Mesendoderm (in vitro differentiated cells): ENCODE data around the gene DYRK1A.

Experiments used
- DNase-seq: peaks from one replicate; pipeline ENCODE4 v3.0.0; 2013
- H2AK5ac ChIP-seq: 2 replicates; pipeline ENCODE4 v1.6.1; 2013; ENCODE audit warnings: low read length, inconsistent platforms
- H2BK120ac ChIP-seq: 2 replicates; pipeline ENCODE4 v1.6.1; 2013; ENCODE audit warnings: low read depth, mild to moderate bottlenecking, low read length, moderate library complexity, mixed read lengths
- H2BK15ac ChIP-seq: replicated peaks from 2 replicates; pipeline ENCODE4 v1.6.1; 2013; ENCODE audit warnings: low read depth, mild to moderate bottlenecking, moderate library complexity
- H2BK5ac ChIP-seq: 2 replicates; pipeline ENCODE4 v1.6.1; 2013; ENCODE audit warnings: low read length, inconsistent platforms
- H3K18ac ChIP-seq: 2 replicates; pipeline ENCODE4 v1.6.1; 2013; ENCODE audit warnings: mild to moderate bottlenecking, low read length, mixed read lengths
- H3K23ac ChIP-seq: one replicate; pipeline ENCODE4 v1.6.1; 2013; ENCODE audit warnings: low read length
- H3K27ac ChIP-seq: 2 replicates; pipeline ENCODE4 v1.5.1; 2013; ENCODE audit warnings: low read depth, mild to moderate bottlenecking, inconsistent platforms, low read length, moderate library complexity
- H3K27me3 ChIP-seq: 2 replicates; pipeline ENCODE4 v1.6.1; 2013; ENCODE audit warnings: low read length, control low read depth, mild to moderate bottlenecking, inconsistent platforms; ENCODE audit not compliant: insufficient read depth, poor library complexity
- H3K36me3 ChIP-seq: 2 replicates; pipeline ENCODE4 v1.6.1; 2013; ENCODE audit warnings: low read length, inconsistent platforms; ENCODE audit not compliant: control insufficient read depth, insufficient read depth
- H3K4ac ChIP-seq: one replicate; pipeline ENCODE4 v1.6.1; 2013; ENCODE audit warnings: low read depth, mild to moderate bottlenecking, low read length, moderate library complexity
- H3K4me1 ChIP-seq: 2 replicates; pipeline ENCODE4 v1.6.1; 2013; ENCODE audit warnings: low read depth, low read length, inconsistent platforms; ENCODE audit not compliant: control insufficient read depth
- H3K4me2 ChIP-seq: 2 replicates; pipeline ENCODE4 v1.6.1; 2013; ENCODE audit warnings: low read length
- H3K4me3 ChIP-seq: 2 replicates; pipeline ENCODE4 v1.5.1; 2013; ENCODE audit warnings: mild to moderate bottlenecking, low read length
- H3K56ac ChIP-seq: one replicate; pipeline ENCODE4 v1.6.1; 2013; ENCODE audit warnings: low read length
- H3K79me1 ChIP-seq: 2 replicates; pipeline ENCODE4 v1.6.1; 2013; ENCODE audit warnings: low read length, inconsistent platforms
- H3K79me2 ChIP-seq: 2 replicates; pipeline ENCODE4 v1.6.1; 2013; ENCODE audit warnings: mild to moderate bottlenecking, low read length; ENCODE audit not compliant: control insufficient read depth, insufficient read depth
- H3K9ac ChIP-seq: 2 replicates; pipeline ENCODE4 v1.6.1; 2013; ENCODE audit warnings: low read length, inconsistent platforms
- H4K5ac ChIP-seq: one replicate; pipeline ENCODE4 v1.6.1; 2013; ENCODE audit warnings: low read length
- H4K8ac ChIP-seq: one replicate; pipeline ENCODE4 v1.6.1; 2013; ENCODE audit warnings: low read depth, mild to moderate bottlenecking, control low read depth, low read length, moderate library complexity
- WGBS: extraction: QIAGEN DNeasy Blood & Tissue Kit; methylation state at CpG from one replicate; pipeline ENCODE4 v1.1.7; 2013; ENCODE audit warnings: low lambda C conversion rate, missing lambda C conversion rate; ENCODE audit not compliant: insufficient coverage; ENCODE audit errors: extremely low coverage; 5-methylcytosine and 5-hydroxymethylcytosine counted together

The DYRK1A gene

GRCh38 chr21:37461479-37461878 is 94.9 kb downstream of the DYRK1A start:
- Histone ChIP-seq H3K23ac (no peak overlapping the region), H3K27ac (no peak overlapping the region), H2BK15ac (no peak overlapping the region), H3K9ac (no peak overlapping the region), H3K27me3 (no peaks in the 10 kb centered on the region), H2AK5ac (no peak overlapping the region), H2BK120ac (no peak overlapping the region), H3K4ac (no peak overlapping the region), H3K56ac (no peak overlapping the region), H3K18ac (no peak overlapping the region), H3K4me2 (no peak overlapping the region), H4K8ac (no peak overlapping the region), H3K4me3 (no peak overlapping the region), H3K79me2 (peaks cover 55% of the 10 kb centered on the region), H2BK5ac (no peak overlapping the region), H3K79me1 (peaks cover 26% of the 10 kb centered on the region), H3K36me3 (no peaks in the 10 kb centered on the region), H3K4me1 (peaks cover 13% of the 10 kb centered on the region), H4K5ac (no peak overlapping the region)
- WGBS: no CpG with 5 or more reads among the region's 4 CpGs
- no peak for DNase-seq

GRCh38 chr21:37462087-37462861 is 95.7 kb downstream of the DYRK1A start:
- H2AK5ac ChIP-seq: no peak overlapping the region
- no peaks in the 10 kb centered on the region for H3K36me3 ChIP-seq
- no peak overlapping the region for H3K23ac ChIP-seq
- peak overlapping the region; percentile 3 for H3K56ac ChIP-seq
- no peak overlapping the region for H3K4me3 ChIP-seq
- no peak overlapping the region for H2BK15ac ChIP-seq
- H2BK120ac ChIP-seq: no peak overlapping the region
- H3K79me2 ChIP-seq: peaks cover 53% of the 10 kb centered on the region
- H4K5ac ChIP-seq: no peak overlapping the region
- H3K4ac ChIP-seq: no peak overlapping the region
- no peak overlapping the region for H2BK5ac ChIP-seq
- H3K4me2 ChIP-seq: no peak overlapping the region
- H3K9ac ChIP-seq: peak overlapping the region; percentile 18
- H3K4me1 ChIP-seq: peaks cover 13% of the 10 kb centered on the region
- DNase-seq: peak; percentile 38
- H4K8ac ChIP-seq: no peak overlapping the region
- no peak overlapping the region for H3K27ac ChIP-seq
- H3K79me1 ChIP-seq: peaks cover 22% of the 10 kb centered on the region
- no peaks in the 10 kb centered on the region for H3K27me3 ChIP-seq
- no peak overlapping the region for H3K18ac ChIP-seq
- WGBS: no CpG with 5 or more reads among the region's 5 CpGs

GRCh38 chr21:37463083-37463801 is 96.7 kb downstream of the DYRK1A start:
- peaks cover 52% of the 10 kb centered on the region for H3K79me2 ChIP-seq
- no peak overlapping the region for H2BK5ac ChIP-seq
- H2BK120ac ChIP-seq: no peak overlapping the region
- peak overlapping the region; percentile 6 for H3K56ac ChIP-seq
- no peaks in the 10 kb centered on the region for H3K36me3 ChIP-seq
- H3K4me2 ChIP-seq: no peak overlapping the region
- no peak overlapping the region for H4K8ac ChIP-seq
- H2AK5ac ChIP-seq: no peak overlapping the region
- peak; percentile 61 for DNase-seq
- no peak overlapping the region for H4K5ac ChIP-seq
- H3K18ac ChIP-seq: no peak overlapping the region
- no peak overlapping the region for H3K27ac ChIP-seq
- H3K4ac ChIP-seq: no peak overlapping the region
- peaks cover 21% of the 10 kb centered on the region for H3K79me1 ChIP-seq
- H3K9ac ChIP-seq: no peak overlapping the region
- no peaks in the 10 kb centered on the region for H3K27me3 ChIP-seq
- no CpG with 5 or more reads among the region's 6 CpGs for WGBS
- H2BK15ac ChIP-seq: no peak overlapping the region
- H3K4me1 ChIP-seq: peaks cover 8% of the 10 kb centered on the region
- no peak overlapping the region for H3K23ac ChIP-seq
- no peak overlapping the region for H3K4me3 ChIP-seq

DNA sequence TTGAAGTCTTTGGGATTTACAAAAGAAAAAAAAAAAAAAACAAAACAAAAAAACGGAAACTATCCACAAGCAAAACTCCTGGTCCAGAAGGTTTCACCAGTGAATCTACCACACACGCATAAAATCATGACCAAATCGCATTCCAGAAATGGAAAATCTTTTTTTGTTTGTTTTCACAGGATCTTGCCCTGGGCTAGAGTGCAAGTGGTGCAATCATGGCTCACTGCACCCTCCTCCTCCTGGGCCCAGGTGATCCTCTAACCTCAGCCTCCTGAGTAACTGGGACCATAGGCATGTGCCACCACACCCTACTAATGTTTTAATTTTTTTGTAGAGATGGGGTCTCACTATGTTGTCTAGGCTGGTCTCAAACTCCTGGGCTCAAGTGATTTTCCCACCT is 100.5 kb downstream of the DYRK1A start:
- Histone ChIP-seq H2BK15ac (no peak overlapping the region), H3K4me1 (no peaks in the 10 kb centered on the region), H3K4ac (no peak overlapping the region), H4K8ac (no peak overlapping the region), H3K23ac (no peak overlapping the region), H3K56ac (no peak overlapping the region), H2BK120ac (no peak overlapping the region), H3K27me3 (no peaks in the 10 kb centered on the region), H3K79me1 (peaks cover 25% of the 10 kb centered on the region), H2AK5ac (no peak overlapping the region), H3K36me3 (no peaks in the 10 kb centered on the region), H3K4me3 (no peak overlapping the region), H3K4me2 (no peak overlapping the region), H3K27ac (no peak overlapping the region), H2BK5ac (no peak overlapping the region), H4K5ac (no peak overlapping the region), H3K9ac (no peak overlapping the region), H3K79me2 (peaks cover 49% of the 10 kb centered on the region), H3K18ac (no peak overlapping the region)
- DNase-seq: no peak
- no CpG with 5 or more reads among the region's 3 CpGs for WGBS

- H3K4me1 ChIP-seq: no peaks in the 10 kb centered on the region
- no peak overlapping the region for H3K23ac ChIP-seq
- no peaks in the 10 kb centered on the region for H3K27me3 ChIP-seq
- no peak overlapping the region for H3K18ac ChIP-seq
- no peak overlapping the region for H3K4ac ChIP-seq
- no CpG with 5 or more reads among the region's 4 CpGs for WGBS
- H3K56ac ChIP-seq: no peak overlapping the region
- H2BK15ac ChIP-seq: no peak overlapping the region
- H3K4me3 ChIP-seq: no peak overlapping the region
- no peaks in the 10 kb centered on the region for H3K36me3 ChIP-seq
- no peak overlapping the region for H2BK5ac ChIP-seq
- H4K5ac ChIP-seq: no peak overlapping the region
- H3K4me2 ChIP-seq: no peak overlapping the region
- no peak overlapping the region for H2AK5ac ChIP-seq
- peaks cover 17% of the 10 kb centered on the region for H3K79me1 ChIP-seq
- no peak for DNase-seq
- no peak overlapping the region for H2BK120ac ChIP-seq
- no peak overlapping the region for H3K27ac ChIP-seq
- H4K8ac ChIP-seq: no peak overlapping the region
- no peak overlapping the region for H3K9ac ChIP-seq
- H3K79me2 ChIP-seq: peaks cover 38% of the 10 kb centered on the region
Measured at GRCh38 chr21:37468909-37469308, 102.3 kb downstream of the DYRK1A start.
